CD4-positive, alpha-beta T cell treated with Interleukin-17A for 1 hour (primary cell): ENCODE results near the gene TMEM125.

ENCODE experiments used
- DNase-seq: peaks from one replicate; pipeline ENCODE4 v3.0.0-alpha.2; 2020

Gene TMEM125

GRCh38 chr1:43269627-43270375, at the start of gene TMEM125:
Gene TMEM125, plus strand, starts transcription at chr1:43269983. Its CDS starts 2,740 bp downstream, at chr1:43272723.
- no peak for DNase-seq

- no peak for DNase-seq
These were observed 48.6 kb upstream of the TMEM125 start for GRCh38 chr1:43220905-43221778.

GRCh38 chr1:43221797-43222196, 48.0 kb upstream of the TMEM125 start:
- DNase-seq, result no peak

- no peak for DNase-seq
These were observed 46.9 kb upstream of the TMEM125 start for GRCh38 chr1:43222879-43223278.

GRCh38 chr1:43225168-43225567, 44.6 kb upstream of the TMEM125 start:
- DNase-seq, result no peak

- peak; percentile 79 for DNase-seq
These were observed 42.5 kb upstream of the TMEM125 start for GRCh38 chr1:43227143-43227764.

- DNase-seq, result no peak
These were observed 39.7 kb upstream of the TMEM125 start for GRCh38 chr1:43229826-43230780.

GRCh38 chr1:43232074-43232473, 37.7 kb upstream of the TMEM125 start:
- DNase-seq, result no peak

- no peak for DNase-seq
These were observed 37.3 kb upstream of the TMEM125 start for GRCh38 chr1:43232482-43232881.

- DNase-seq, result no peak
These were observed 36.2 kb upstream of the TMEM125 start for GRCh38 chr1:43233631-43234030.

GRCh38 chr1:43234267-43234666, 35.5 kb upstream of the TMEM125 start:
- no peak for DNase-seq

- DNase-seq, result no peak
These were observed 34.7 kb upstream of the TMEM125 start for GRCh38 chr1:43235040-43235439.

GRCh38 chr1:43235451-43236121, 34.2 kb upstream of the TMEM125 start:
- no peak for DNase-seq

- no peak for DNase-seq
These were observed 32.7 kb upstream of the TMEM125 start for GRCh38 chr1:43237121-43237520.

- peak; percentile 9 for DNase-seq
These were observed 31.7 kb upstream of the TMEM125 start for GRCh38 chr1:43238085-43238484.

GRCh38 chr1:43238991-43239469, 30.8 kb upstream of the TMEM125 start:
- DNase-seq, result no peak

GRCh38 chr1:43239484-43239883, 30.3 kb upstream of the TMEM125 start:
- DNase-seq, result no peak

- DNase-seq, result no peak
These were observed 28.4 kb upstream of the TMEM125 start for GRCh38 chr1:43241413-43241836.

- no peak for DNase-seq
These were observed 26.5 kb upstream of the TMEM125 start for GRCh38 chr1:43243299-43243698.

- DNase-seq, result no peak
These were observed 23.1 kb upstream of the TMEM125 start for GRCh38 chr1:43246466-43247213.
